Suprapubic skin (tissue), 4 donors: ENCODE results near the gene ZNF283. TPM values are rescaled to one million over a fixed set of nuclear protein-coding genes. Genes with fewer than 3 reads are reported as not detected.

Experiments used
- total RNA-seq, 4 donors: library from RNA; depleted of rRNA; stranded (reverse); fragments of >200 nt; gene quantifications; one replicate each; pipeline ENCODE4 v1.1.0, GENCODE V29; 2016

ZNF283 gene
- total RNA-seq, 4 donors from 2014 or later: 4.7 to 26.4 (median 10.0) TPM

Other genes starting within 250 kb of the ZNF283 start
- 10 to 100 TPM; 17.2 to 24.7 (median 19.9) TPM for gene IRGQ, start 231.2 kb upstream of the ZNF283 start, total RNA-seq
- 10 to 100 TPM in 3 of 4 donors, 1 to 10 TPM in 1; 9.2 to 20.8 (median 13.7) TPM for gene ZNF576, start 230.7 kb upstream of the ZNF283 start, total RNA-seq
- gene SRRM5, start 215.2 kb upstream of the ZNF283 start, total RNA-seq: 1 to 10 TPM in 1 of 4 donors, not detected in 3; 1.4 TPM
- gene ZNF428, start 207.7 kb upstream of the ZNF283 start, total RNA-seq: 10 to 100 TPM; 10.6 to 19.3 (median 17.5) TPM
- gene CADM4, start 187.5 kb upstream of the ZNF283 start, total RNA-seq: 10 to 100 TPM; 14.1 to 23.8 (median 15.7) TPM
- gene PLAUR, start 157.2 kb upstream of the ZNF283 start, total RNA-seq: 10 to 100 TPM in 2 of 4 donors, 1 to 10 TPM in 2; 5.6 to 18.0 (median 10.9) TPM
- not detected for gene IRGC, start 111.2 kb upstream of the ZNF283 start, total RNA-seq
- gene SMG9, start 72.4 kb upstream of the ZNF283 start, total RNA-seq: 10 to 100 TPM; 21.5 to 44.4 (median 30.1) TPM
- 10 to 100 TPM; 26.4 to 77.9 (median 48.2) TPM for gene KCNN4, start 46.3 kb upstream of the ZNF283 start, total RNA-seq
- 100 to 1,000 TPM in 1 of 4 donors, 10 to 100 TPM in 3; 48.5 to 114 (median 98.5) TPM for gene LYPD5, start 24.9 kb upstream of the ZNF283 start, total RNA-seq
- gene ZNF404, start 56.6 kb downstream of the ZNF283 start, total RNA-seq: 1 to 10 TPM in 2 of 4 donors, under 1 TPM in 2; 0.72 to 1.6 (median 1.2) TPM
- gene ZNF45, start 108.0 kb downstream of the ZNF283 start, total RNA-seq: 10 to 100 TPM in 2 of 4 donors, 1 to 10 TPM in 2; 5.8 to 10.8 (median 9.9) TPM
- gene ZNF221, start 123.9 kb downstream of the ZNF283 start, total RNA-seq: 1 to 10 TPM; 2.1 to 6.8 (median 3.0) TPM
- gene ZNF155, start 156.9 kb downstream of the ZNF283 start, total RNA-seq: 1 to 10 TPM; 2.2 to 10.0 (median 8.0) TPM
- gene ZNF230, start 175.6 kb downstream of the ZNF283 start, total RNA-seq: 10 to 100 TPM in 1 of 4 donors, 1 to 10 TPM in 3; 1.7 to 11.3 (median 2.3) TPM
- 1 to 10 TPM; 2.7 to 4.3 (median 3.4) TPM for gene ZNF222, start 198.1 kb downstream of the ZNF283 start, total RNA-seq
- 10 to 100 TPM in 1 of 4 donors, 1 to 10 TPM in 3; 1.3 to 13.4 (median 5.7) TPM for gene ZNF223, start 224.7 kb downstream of the ZNF283 start, total RNA-seq
- gene ZNF284, start 244.8 kb downstream of the ZNF283 start, total RNA-seq: 1 to 10 TPM; 1.2 to 4.9 (median 1.3) TPM